B cell (primary cell): ENCODE measurements around the gene RNF212. TPM values are rescaled to one million over a fixed set of nuclear protein-coding genes. Genes with fewer than 3 reads are reported as not detected.

ENCODE experiments used
- ATAC-seq: fragments of 200-7000 bp; cut with Tn5 transposase; one replicate; pipeline ENCODE4 v1.10.0; 2021; ENCODE audit warnings: low read depth, mild to moderate bottlenecking, moderate number of reproducible peaks, moderate library complexity
- CTCF ChIA-PET: fragments of 350-600 bp; sonication (Branson Sonifier 250); formaldehyde crosslinking; loops from one replicate; lab custom pipeline; 2021; ENCODE audit warnings: antibody characterized with exemption, inconsistent platforms; lab: Charles Lee
- POLR2A ChIA-PET: fragments of 350-600 bp; sonication (Branson Sonifier 250); formaldehyde crosslinking; loops from one replicate; lab custom pipeline; 2021; ENCODE audit warnings: antibody characterized with exemption; lab: Charles Lee
- DNase-seq: peaks from one replicate; pipeline ENCODE4 v3.0.0; 2013
- H2AFZ ChIP-seq: 2 replicates; pipeline ENCODE4 v1.6.1; 2012; ENCODE audit warnings: mild to moderate bottlenecking, low read depth, low read length; ENCODE audit not compliant: insufficient read depth, poor library complexity, severe bottlenecking
- H3K27ac ChIP-seq, 2 donors: 1 replicate in 1 of 2; 2 replicates in 1 of 2; pipeline ENCODE4 v1.5.1; 2012 to 2013; ENCODE audit warnings: low read length in 2 of 2, mild to moderate bottlenecking in 2 of 2, moderate library complexity in 1 of 2
- H3K27me3 ChIP-seq, 4 experiments: fragments of 200-600 bp in 1 of 4; sonication (generic) in 1 of 4; replicated peaks in 1 of 4; 1 replicate in 2 of 4; 2 replicates in 2 of 4; pipeline versions ENCODE4 v1.6.1 to v1.7.0; 2013 to 2016; ENCODE audit warnings: low read length in 3 of 4, mild to moderate bottlenecking in 2 of 4, mixed read lengths in 1 of 4, moderate library complexity in 1 of 4; ENCODE audit not compliant: insufficient read depth in 4 of 4, control insufficient read depth in 3 of 4; ENCODE audit errors: control extremely low read depth in 1 of 4
- H3K36me3 ChIP-seq, 2 experiments: replicated peaks in 1 of 2; 1 replicate in 1 of 2; 2 replicates in 1 of 2; pipeline versions ENCODE4 v1.6.1 to v1.7.1; 2013; ENCODE audit warnings: low read length in 1 of 2; ENCODE audit not compliant: insufficient read depth in 2 of 2, control insufficient read depth in 1 of 2; ENCODE audit errors: control extremely low read depth in 1 of 2, extremely low read depth in 1 of 2
- H3K4me1 ChIP-seq, 2 donors: fragments of 200-600 bp in 1 of 2; sonication (generic) in 1 of 2; 1 replicate in 1 of 2; 2 replicates in 1 of 2; pipeline versions ENCODE4 v1.5.1 to v1.6.1; 2013 to 2017; ENCODE audit warnings: low read length in 2 of 2; ENCODE audit not compliant: control insufficient read depth in 2 of 2, insufficient read depth in 2 of 2
- H3K4me2 ChIP-seq: replicated peaks from 2 replicates; pipeline ENCODE3; 2012; ENCODE audit warnings: mild to moderate bottlenecking, low read depth, low read length; ENCODE audit not compliant: poor library complexity, severe bottlenecking
- H3K4me3 ChIP-seq, 5 experiments: fragments of 200-600 bp in 1 of 5; sonication (generic) in 1 of 5; 1 replicate in 3 of 5; 2 replicates in 2 of 5; pipeline versions ENCODE4 v1.5.1 to v1.7.0; 2011 to 2016; ENCODE audit warnings: low read length in 4 of 5, mild to moderate bottlenecking in 4 of 5, low read depth in 2 of 5, control low read depth in 1 of 5, moderate library complexity in 1 of 5; ENCODE audit not compliant: insufficient read depth in 1 of 5; ENCODE audit errors: control extremely low read depth in 1 of 5, extremely low read depth in 1 of 5
- H3K79me2 ChIP-seq: fragments of 200-600 bp; sonication (generic); one replicate; pipeline ENCODE4 v1.6.0; 2016; ENCODE audit warnings: low read length; ENCODE audit not compliant: control insufficient read depth, insufficient read depth
- H3K9ac ChIP-seq: fragments of 200-600 bp; sonication (generic); 2 replicates; pipeline ENCODE4 v1.6.1; 2017; ENCODE audit warnings: mild to moderate bottlenecking, low read length, moderate library complexity
- H3K9me3 ChIP-seq, 3 donors: one replicate each; pipeline versions ENCODE4 v1.6.1 to v1.7.1; 2013; ENCODE audit warnings: low read length in 2 of 3; ENCODE audit not compliant: control insufficient read depth in 2 of 3, insufficient read depth in 1 of 3; ENCODE audit errors: control extremely low read depth in 1 of 3
- H4K20me1 ChIP-seq: 2 replicates; pipeline ENCODE4 v1.6.0; 2012; ENCODE audit warnings: mild to moderate bottlenecking, low read length; ENCODE audit not compliant: insufficient read depth, control insufficient read depth, poor library complexity, severe bottlenecking
- H3K27ac Mint-ChIP-seq: one replicate; pipeline ENCODE4 v1.8.0; 2021; ENCODE audit warnings: mixed read lengths
- H3K27me3 Mint-ChIP-seq: one replicate; pipeline ENCODE4 v1.8.0; 2021; ENCODE audit warnings: mixed read lengths
- H3K4me1 Mint-ChIP-seq: one replicate; pipeline ENCODE4 v1.8.0; 2021; ENCODE audit warnings: mixed read lengths
- H3K4me3 Mint-ChIP-seq: one replicate; pipeline ENCODE4 v1.8.0; 2021; ENCODE audit warnings: mixed read lengths
- H3K9me3 Mint-ChIP-seq: one replicate; pipeline ENCODE4 v1.8.0; 2022; ENCODE audit warnings: mixed read lengths; ENCODE audit not compliant: insufficient read depth
- CTCF ChIP-seq: fragments of 200-600 bp; IDR thresholded peaks from one replicate; pipeline ENCODE4 v1.8.0; 2022; ENCODE audit warnings: antibody characterized with exemption, mild to moderate bottlenecking
- EZH2 ChIP-seq: IDR thresholded peaks from 2 replicates; pipeline ENCODE4 v1.6.1; 2012; ENCODE audit warnings: borderline replicate concordance, low read depth, mild to moderate bottlenecking, moderate library complexity, low read length; ENCODE audit not compliant: insufficient read depth, poor library complexity, severe bottlenecking
- WGBS: methylation state at CpG from one replicate; pipeline ENCODE4 v1.1.5; 2013; ENCODE audit warnings: missing lambda C conversion rate; ENCODE audit not compliant: insufficient coverage; 5-methylcytosine and 5-hydroxymethylcytosine counted together
- intact Hi-C: fragments of 100-400 bp; cut with micrococcal nuclease; formaldehyde crosslinking; loops from one replicate; pipeline ENCODE4 v1.10.0; 2022
- polyA plus RNA-seq: library from polyadenylated mRNA; depleted of rRNA; stranded (reverse); fragments of >200 nt; gene quantifications from 2 replicates; pipeline ENCODE4 v1.2.3, GENCODE V29; 2012
- total RNA-seq, 2 donors: library from RNA; stranded (reverse); fragments of 120-200 nt in 1 of 2; gene quantifications; 1 replicate in 1 of 2; 2 replicates in 1 of 2; pipeline versions ENCODE4 v1.2.3 to v1.2.4, GENCODE V29; 2013 to 2022

The RNF212 gene
- total and polyA plus RNA-seq, 2 donors (not counting 1 experiment from before 2014, with no cell fraction given), result 2.1 to 5.9 TPM

- H2AFZ ChIP-seq, result no peak overlapping the region
- DNase-seq (no peak), ATAC-seq (no peak)
- no peaks in the 10 kb centered on the region for H3K36me3 ChIP-seq
- intact Hi-C loops, result no loop called here
- no peaks in the 10 kb centered on the region for H3K79me2 ChIP-seq
- H3K4me1 Mint-ChIP-seq, result no peaks in the 10 kb centered on the region
- 85% methylated on average over 9 of the region's 12 CpGs for WGBS
- POLR2A ChIA-PET, result no interaction called here
- peaks cover 9% of the 10 kb centered on the region for H3K27me3 Mint-ChIP-seq
- H3K4me3 Mint-ChIP-seq, result no peak overlapping the region
- no peak overlapping the region for H3K27ac Mint-ChIP-seq
- H3K9ac ChIP-seq, result no peak overlapping the region
- H4K20me1 ChIP-seq, result no peaks in the 10 kb centered on the region
- H3K4me1 ChIP-seq, result no peaks in the 10 kb centered on the region
- no peaks in the 10 kb centered on the region for H3K9me3 Mint-ChIP-seq
- H3K9me3 ChIP-seq, result no peaks in the 10 kb centered on the region
- H3K4me3 ChIP-seq, result no peak overlapping the region
- H3K27me3 ChIP-seq, result peaks cover 0 to 5% (median 0%) of the 10 kb centered on the region in 4 experiments
- no peak overlapping the region for H3K27ac ChIP-seq
- no peak overlapping the region for H3K4me2 ChIP-seq
- no peak for TF ChIP-seq CTCF
- TF ChIP-seq EZH2, result no peak
- CTCF ChIA-PET, result no interaction called here
Observed at GRCh38 chr4:1105067-1105466, 8.3 kb downstream of the RNF212 start.

GRCh38 chr4:1104647-1105046 lies 8.7 kb downstream of the RNF212 start:
- ATAC-seq, result no peak
- 92% methylated on average over 1 of the region's 8 CpGs for WGBS
- H2AFZ ChIP-seq, result no peak overlapping the region

More at GRCh38 chr4:1104647-1105046, 8.7 kb downstream of the RNF212 start:
- no peak for DNase-seq
- Mint-ChIP-seq H3K4me1 (no peaks in the 10 kb centered on the region), H3K27me3 (peaks cover 5% of the 10 kb centered on the region), H3K9me3 (no peaks in the 10 kb centered on the region), H3K4me3 (no peak overlapping the region), H3K27ac (no peak overlapping the region)
- H3K4me1 ChIP-seq, result no peaks in the 10 kb centered on the region
- peaks cover 0 to 1% (median 0%) of the 10 kb centered on the region in 4 experiments for H3K27me3 ChIP-seq
- ChIA-PET POLR2A (no interaction called here), CTCF (no interaction called here)
- no peak overlapping the region for H3K4me3 ChIP-seq
- no peak for TF ChIP-seq CTCF
- no peak for TF ChIP-seq EZH2
- no peak overlapping the region for H3K4me2 ChIP-seq
- H3K27ac ChIP-seq, result no peak overlapping the region
- intact Hi-C loops, result no loop called here
- H3K36me3 ChIP-seq, result no peaks in the 10 kb centered on the region
- H3K9ac ChIP-seq, result no peak overlapping the region
- no peaks in the 10 kb centered on the region for H3K79me2 ChIP-seq
- H4K20me1 ChIP-seq, result no peaks in the 10 kb centered on the region
- H3K9me3 ChIP-seq, result no peaks in the 10 kb centered on the region
